Measurements from ENCODE around the gene SRSF7. TPM values are rescaled to one million over a fixed set of nuclear protein-coding genes. Genes with fewer than 3 reads are reported as not detected.

Gene SRSF7
- polyA plus RNA-seq, 1 experiment, result 238 TPM

GRCh38 chr2:38748943-38749804 is 2.0 kb downstream of the SRSF7 start:
- Histone ChIP-seq H3K9me3 (ENCODE audit: control insufficient read depth, insufficient read depth, low read length) (no peaks in the 10 kb centered on the region; the same call in 1 of the 2 replicates), H3K27me3 (ENCODE audit: control insufficient read depth, insufficient read depth, low read length) (no peaks in the 10 kb centered on the region), H3K4me3 (ENCODE audit: low read depth, low read length) (peak overlapping the region; percentile 100), H3K27ac (ENCODE audit: low read depth, low read length) (no peak overlapping the region)
- POLR2A ChIA-PET, result interaction anchor here (2.5 kb wide), 1 partner anchor 84 kb away, joined by 20 read pairs; no protein-coding TSS in a partner anchor
- DNase-seq (ENCODE audit: low read depth, low spot score), result no peak
- CTCF ChIA-PET, result interaction anchor here (0.6 to 3.7 kb wide), 2 partner anchors 167 to 434 kb away, joined by 3 to 16 read pairs; no protein-coding TSS in a partner anchor
- no peak for TF ChIP-seq CTCF (IDR thresholded peaks at IDR 0.05; ENCODE audit: low read depth, low read length)

DNA sequence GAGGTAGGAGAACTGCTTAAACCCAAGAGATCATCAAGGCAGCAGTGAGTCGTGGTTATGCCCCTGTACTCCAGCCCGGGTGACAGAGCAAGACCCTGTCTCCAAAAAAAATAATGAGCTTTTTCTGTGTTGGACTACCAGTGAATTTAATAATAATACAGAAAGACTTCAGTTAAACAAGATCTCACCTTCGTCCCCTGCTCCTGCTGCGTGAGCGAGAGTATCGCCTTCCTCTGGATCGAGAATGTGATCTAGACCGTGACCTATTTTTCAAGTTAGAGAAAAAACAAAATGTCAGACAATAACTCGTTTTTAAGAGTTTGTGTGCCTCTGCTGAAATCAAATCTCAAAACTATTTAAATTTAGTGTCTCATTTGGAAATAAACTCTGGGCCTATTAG is 2.8 kb downstream of the SRSF7 start:
- no peak for DNase-seq (ENCODE audit: low read depth, low spot score)
- ChIA-PET CTCF (interaction anchor here (0.6 to 3.7 kb wide), 3 partner anchors 30 to 433 kb away, joined by 3 to 16 read pairs (median 8); partner anchors contain the start of gene GEMIN6), POLR2A (interaction anchor here (0.7 kb wide), 1 partner anchor 69 kb away, joined by 3 read pairs; no protein-coding TSS in a partner anchor)
- Histone ChIP-seq H3K4me3 (ENCODE audit: low read depth, low read length) (no peak overlapping the region), H3K27me3 (ENCODE audit: control insufficient read depth, insufficient read depth, low read length) (no peaks in the 10 kb centered on the region), H3K9me3 (ENCODE audit: control insufficient read depth, insufficient read depth, low read length) (no peaks in the 10 kb centered on the region; the same call in 1 of the 2 replicates), H3K27ac (ENCODE audit: low read depth, low read length) (no peak overlapping the region)
- TF ChIP-seq CTCF (IDR thresholded peaks at IDR 0.05; ENCODE audit: low read depth, low read length), result no peak

DNA sequence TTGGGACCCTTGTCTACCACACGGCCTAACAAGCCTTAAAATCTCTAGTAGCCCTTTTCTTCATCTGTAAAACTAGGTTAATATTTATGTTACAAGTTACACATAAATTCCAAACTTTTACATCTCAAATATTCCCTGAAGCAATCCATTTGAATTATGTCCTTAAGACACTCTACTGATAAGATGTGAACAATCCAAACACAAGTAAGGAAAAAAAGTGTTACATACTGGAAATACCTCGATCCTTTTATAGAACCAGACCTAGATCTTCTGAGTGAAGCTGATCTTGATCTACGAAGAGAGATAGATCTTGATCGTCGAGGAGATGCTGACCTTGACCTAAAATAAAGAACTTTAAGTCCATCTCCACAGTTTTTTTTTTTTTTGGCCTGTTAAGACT is 3.3 kb downstream of the SRSF7 start:
- Histone ChIP-seq H3K4me3 (ENCODE audit: low read depth, low read length) (no peak overlapping the region), H3K27me3 (ENCODE audit: control insufficient read depth, insufficient read depth, low read length) (no peaks in the 10 kb centered on the region), H3K9me3 (ENCODE audit: control insufficient read depth, insufficient read depth, low read length) (no peaks in the 10 kb centered on the region; the same call in 1 of the 2 replicates), H3K27ac (ENCODE audit: low read depth, low read length) (no peak overlapping the region)
- no peak for TF ChIP-seq CTCF (IDR thresholded peaks at IDR 0.05; ENCODE audit: low read depth, low read length)
- DNase-seq (ENCODE audit: low read depth, low spot score), result no peak
- POLR2A ChIA-PET, result interaction anchor here (0.7 kb wide), 1 partner anchor 70 kb away, joined by 3 read pairs; no protein-coding TSS in a partner anchor
- CTCF ChIA-PET, result interaction anchor here (1.2 to 3.7 kb wide), 2 partner anchors 30 to 166 kb away, joined by 8 to 16 read pairs; partner anchors contain the start of gene GEMIN6

GRCh38 chr2:38747007-38747424 is 4.1 kb downstream of the SRSF7 start:
- no peak for DNase-seq (ENCODE audit: low read depth, low spot score)
- H3K9me3 ChIP-seq (ENCODE audit: control insufficient read depth, insufficient read depth, low read length), result no peaks in the 10 kb centered on the region; the same call in 1 of the 2 replicates
- no peak overlapping the region for H3K4me3 ChIP-seq (ENCODE audit: low read depth, low read length)
- no peak for TF ChIP-seq CTCF (IDR thresholded peaks at IDR 0.05; ENCODE audit: low read depth, low read length)
- no peak overlapping the region for H3K27ac ChIP-seq (ENCODE audit: low read depth, low read length)
- H3K27me3 ChIP-seq (ENCODE audit: control insufficient read depth, insufficient read depth, low read length), result no peaks in the 10 kb centered on the region
- CTCF ChIA-PET, result interaction anchor here (0.6 to 3.7 kb wide), 2 partner anchors 102 to 165 kb away, joined by 3 to 16 read pairs; no protein-coding TSS in a partner anchor
- POLR2A ChIA-PET, result no interaction called here

- no peak for DNase-seq (ENCODE audit: low read depth, low spot score)
- Histone ChIP-seq H3K27me3 (ENCODE audit: control insufficient read depth, insufficient read depth, low read length) (no peaks in the 10 kb centered on the region), H3K9me3 (ENCODE audit: control insufficient read depth, insufficient read depth, low read length) (no peaks in the 10 kb centered on the region), H3K27ac (ENCODE audit: low read depth, low read length) (no peak overlapping the region), H3K4me3 (ENCODE audit: low read depth, low read length) (no peak overlapping the region)
- CTCF ChIA-PET, result interaction anchor here (1.4 to 3.7 kb wide), 2 partner anchors 163 to 430 kb away, joined by 4 to 16 read pairs; no protein-coding TSS in a partner anchor
- no peak for TF ChIP-seq CTCF (IDR thresholded peaks at IDR 0.05; ENCODE audit: low read depth, low read length)
- POLR2A ChIA-PET, result no interaction called here
These were observed 5.9 kb downstream of the SRSF7 start for GRCh38 chr2:38745267-38745666.
